HG03175 (cell line): ENCODE measurements around the gene PTPRM.

ENCODE experiments used
- ATAC-seq: cut with Tn5 transposase; IDR thresholded peaks from one replicate; pipeline ENCODE4 v1.9.1; 2021; ENCODE audit warnings: mild to moderate bottlenecking, moderate library complexity; ENCODE audit not compliant: unreplicated experiment

The PTPRM gene

GRCh38 chr18:8401606-8402005, 834.5 kb downstream of the PTPRM start:
- no peak for ATAC-seq

GRCh38 chr18:8402237-8402636, 835.1 kb downstream of the PTPRM start:
- no peak for ATAC-seq

GRCh38 chr18:8403713-8404112, 836.6 kb downstream of the PTPRM start:
- ATAC-seq = no peak

- no peak for ATAC-seq
Measured at GRCh38 chr18:8406186-8406867, 839.2 kb downstream of the PTPRM start.

- ATAC-seq = no peak
Measured at GRCh38 chr18:8406868-8407250, 839.7 kb downstream of the PTPRM start.

GRCh38 chr18:8409151-8409550, 842.0 kb downstream of the PTPRM start:
- ATAC-seq = no peak

- ATAC-seq = no peak
Measured at GRCh38 chr18:8411492-8411891, 844.4 kb downstream of the PTPRM start.

- ATAC-seq = no peak
Measured at GRCh38 chr18:8412117-8412516, 845.0 kb downstream of the PTPRM start.

GRCh38 chr18:8413189-8413588, 846.1 kb downstream of the PTPRM start:
- no peak for ATAC-seq

- ATAC-seq = no peak
Measured at GRCh38 chr18:8413751-8414150, 846.6 kb downstream of the PTPRM start.

GRCh38 chr18:8416212-8417019, 849.3 kb downstream of the PTPRM start:
- ATAC-seq = no peak

- no peak for ATAC-seq
Measured at GRCh38 chr18:8422391-8422790, 855.3 kb downstream of the PTPRM start.

GRCh38 chr18:8423051-8423557, 856.0 kb downstream of the PTPRM start:
- no peak for ATAC-seq

GRCh38 chr18:8424481-8424880, 857.4 kb downstream of the PTPRM start:
- ATAC-seq = no peak

GRCh38 chr18:8424917-8425725, 858.0 kb downstream of the PTPRM start:
- no peak for ATAC-seq

- ATAC-seq = no peak
Measured at GRCh38 chr18:8426401-8426800, 859.3 kb downstream of the PTPRM start.

GRCh38 chr18:8427339-8427738, 860.2 kb downstream of the PTPRM start:
- ATAC-seq = no peak

- ATAC-seq = no peak
Measured at GRCh38 chr18:8428951-8429350, 861.8 kb downstream of the PTPRM start.

GRCh38 chr18:8431036-8431435, 863.9 kb downstream of the PTPRM start:
- ATAC-seq = no peak

- no peak for ATAC-seq
Measured at GRCh38 chr18:8433323-8433722, 866.2 kb downstream of the PTPRM start.

GRCh38 chr18:8433771-8434170, 866.7 kb downstream of the PTPRM start:
- no peak for ATAC-seq
